ENCODE data around the gene ATAD1. TPM values are rescaled to one million over a fixed set of nuclear protein-coding genes. Genes with fewer than 3 reads are reported as not detected.

ATAD1 gene
- total RNA-seq, 1 experiment from 2014 or later, result 62.0 TPM

- CTCF ChIA-PET, result no interaction called here
- in situ Hi-C loops (cut with HindIII; ENCODE audit: low pct_unique_long_range_greater_than_20kb, low sequenced_read_pairs), result no loop called here
- no peak overlapping the region for H3K27ac ChIP-seq (ENCODE audit: low read length)
These were observed 35.3 kb downstream of the ATAD1 start for GRCh38 chr10:87782721-87783120.

GRCh38 chr10:87781545-87781944, 36.5 kb downstream of the ATAD1 start:
- no peak for ATAC-seq
- no peak overlapping the region for H3K4me3 ChIP-seq (ENCODE audit: low read depth in 2 of 2, low read length in 2 of 2)
- CTCF ChIA-PET, result no interaction called here
- intact Hi-C loops (cut with micrococcal nuclease; ENCODE audit: unreplicated experiment), result no loop called here
- H3K9me3 ChIP-seq (ENCODE audit: control insufficient read depth, insufficient read depth, low read depth, low read length), result no peaks in the 10 kb centered on the region
- no peak for TF ChIP-seq REST (IDR thresholded peaks at IDR 0.05; ENCODE audit: insufficient read depth in 1 of 2, low read depth in 2 of 2, low read length in 1 of 2)
- no peak for TF ChIP-seq TCF7L2 (IDR thresholded peaks at IDR 0.05; ENCODE audit: low read depth, low read length)
- no peak for TF ChIP-seq CTCF (IDR thresholded peaks at IDR 0.05)
- no peak for TF ChIP-seq POLR2AphosphoS5 (IDR thresholded peaks at IDR 0.05; ENCODE audit: low read depth, low read length)
- TF ChIP-seq SIN3A (IDR thresholded peaks at IDR 0.05; ENCODE audit: borderline replicate concordance, insufficient read depth, low read depth, low read length), result no peak
- H3K27ac ChIP-seq (ENCODE audit: low read length), result no peak overlapping the region
- in situ Hi-C loops (cut with HindIII; ENCODE audit: low pct_unique_long_range_greater_than_20kb, low sequenced_read_pairs), result no loop called here
- no peaks in the 10 kb centered on the region for H3K4me1 ChIP-seq (ENCODE audit: control insufficient read depth, insufficient read depth, low read length)
- DNase-seq (ENCODE audit: low read depth, low spot score), result no peak
- H3K36me3 ChIP-seq (ENCODE audit: control insufficient read depth, insufficient read depth, low read length), result peaks cover 21% of the 10 kb centered on the region
- no TSS peak for BruUV-seq (replicated peaks)
- H3K27me3 ChIP-seq (ENCODE audit: control insufficient read depth, insufficient read depth, low read length), result no peaks in the 10 kb centered on the region
- POLR2A ChIA-PET, result no interaction called here

More at GRCh38 chr10:87782721-87783120, 35.3 kb downstream of the ATAD1 start:
- Histone ChIP-seq H3K27me3 (ENCODE audit: control insufficient read depth, insufficient read depth, low read length) (no peaks in the 10 kb centered on the region), H3K4me1 (ENCODE audit: control insufficient read depth, insufficient read depth, low read length) (no peaks in the 10 kb centered on the region), H3K9me3 (ENCODE audit: control insufficient read depth, insufficient read depth, low read depth, low read length) (no peaks in the 10 kb centered on the region), H3K36me3 (ENCODE audit: control insufficient read depth, insufficient read depth, low read length) (peaks cover 16% of the 10 kb centered on the region), H3K4me3 (ENCODE audit: low read depth in 2 of 2, low read length in 2 of 2) (no peak overlapping the region)
- DNase-seq (ENCODE audit: low read depth, low spot score) (no peak), ATAC-seq (no peak)
- TF ChIP-seq TCF7L2 (IDR thresholded peaks at IDR 0.05; ENCODE audit: low read depth, low read length) (no peak), CTCF (IDR thresholded peaks at IDR 0.05) (no peak), REST (IDR thresholded peaks at IDR 0.05; ENCODE audit: insufficient read depth in 1 of 2, low read depth in 2 of 2, low read length in 1 of 2) (no peak), POLR2AphosphoS5 (IDR thresholded peaks at IDR 0.05; ENCODE audit: low read depth, low read length) (no peak), SIN3A (IDR thresholded peaks at IDR 0.05; ENCODE audit: borderline replicate concordance, insufficient read depth, low read depth, low read length) (no peak)
- intact Hi-C loops (cut with micrococcal nuclease; ENCODE audit: unreplicated experiment), result no loop called here
- POLR2A ChIA-PET, result no interaction called here
- BruUV-seq (replicated peaks), result no TSS peak

Data from Panc1 (cell line).